ENCODE data around the gene GPNMB.

GPNMB gene

DNA sequence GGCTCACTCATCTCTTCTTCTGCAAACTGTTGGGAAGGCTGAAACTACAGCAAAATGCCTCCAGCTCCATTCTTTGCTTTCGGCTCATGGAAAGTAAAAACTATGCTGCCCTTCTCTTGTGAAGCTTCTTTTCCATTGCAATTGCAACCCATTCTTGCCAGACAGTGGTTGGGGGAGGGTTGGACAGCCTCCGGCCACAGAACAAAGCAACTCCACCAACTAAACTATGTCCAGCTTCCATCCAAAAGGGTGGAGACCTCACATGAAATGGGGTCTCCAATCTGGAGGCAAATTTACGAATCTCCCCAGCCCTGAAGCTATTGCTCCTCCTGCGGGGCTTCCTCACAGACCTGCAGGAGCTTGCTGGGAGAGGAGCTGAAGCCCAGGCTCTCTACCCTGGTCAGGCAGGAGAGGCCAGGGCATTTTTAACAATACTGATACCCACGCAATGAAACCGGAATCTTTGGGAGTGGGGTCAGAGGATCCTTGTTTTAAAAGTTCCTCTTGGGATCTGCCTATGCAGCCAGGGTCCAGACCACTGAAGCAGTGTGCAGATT, 549 bp downstream of the GPNMB start:
- ChIA-PET CTCF (interaction anchor here (0.6 to 1.4 kb wide), 2 partner anchors 16 to 822 kb away, joined by 3 to 6 read pairs; no protein-coding TSS in a partner anchor), POLR2A (no interaction called here)
- Histone ChIP-seq H3K9me3 (ENCODE audit: control insufficient read depth, insufficient read depth, low read depth, low read length) (no peaks in the 10 kb centered on the region), H3K27ac (ENCODE audit: extremely low read depth, low read depth, low read length) (no peak overlapping the region), H3K36me3 (ENCODE audit: control insufficient read depth in 2 of 2, insufficient read depth in 1 of 2, low read length in 2 of 2) (no peaks in the 10 kb centered on the region), H3K4me1 (ENCODE audit: control insufficient read depth, insufficient read depth, low read length) (no peaks in the 10 kb centered on the region; the same call in 1 of the 2 replicates), H3K4me3 (ENCODE audit: low read depth, low read length) (no peak overlapping the region)
- TF ChIP-seq PRDM1 (tag by site-specific recombination; IDR thresholded peaks at IDR 0.05) (no peak), ZNF558 (tag by site-specific recombination; IDR thresholded peaks at IDR 0.05) (no peak), ZNF639 (tag by site-specific recombination; IDR thresholded peaks at IDR 0.05) (no peak), ZNF239 (tag by site-specific recombination; IDR thresholded peaks at IDR 0.05) (no peak), ZNF248 (tag by site-specific recombination; IDR thresholded peaks at IDR 0.05) (no peak), ZNF843 (tag by site-specific recombination; IDR thresholded peaks at IDR 0.05) (no peak), ZNF211 (tag by site-specific recombination; IDR thresholded peaks at IDR 0.05; ENCODE audit: low read depth) (no peak), ZNF24 (tag by site-specific recombination; IDR thresholded peaks at IDR 0.05) (no peak), ZNF488 (tag by site-specific recombination; IDR thresholded peaks at IDR 0.05) (no peak), MYNN (tag by site-specific recombination; IDR thresholded peaks at IDR 0.05; ENCODE audit: borderline replicate concordance) (no peak), ZNF157 (tag by site-specific recombination; IDR thresholded peaks at IDR 0.05) (no peak), ZNF10 (tag by site-specific recombination; IDR thresholded peaks at IDR 0.05) (no peak), ZNF521 (tag by site-specific recombination; IDR thresholded peaks at IDR 0.05) (no peak)
- TF ChIP-seq, protein P1, sequence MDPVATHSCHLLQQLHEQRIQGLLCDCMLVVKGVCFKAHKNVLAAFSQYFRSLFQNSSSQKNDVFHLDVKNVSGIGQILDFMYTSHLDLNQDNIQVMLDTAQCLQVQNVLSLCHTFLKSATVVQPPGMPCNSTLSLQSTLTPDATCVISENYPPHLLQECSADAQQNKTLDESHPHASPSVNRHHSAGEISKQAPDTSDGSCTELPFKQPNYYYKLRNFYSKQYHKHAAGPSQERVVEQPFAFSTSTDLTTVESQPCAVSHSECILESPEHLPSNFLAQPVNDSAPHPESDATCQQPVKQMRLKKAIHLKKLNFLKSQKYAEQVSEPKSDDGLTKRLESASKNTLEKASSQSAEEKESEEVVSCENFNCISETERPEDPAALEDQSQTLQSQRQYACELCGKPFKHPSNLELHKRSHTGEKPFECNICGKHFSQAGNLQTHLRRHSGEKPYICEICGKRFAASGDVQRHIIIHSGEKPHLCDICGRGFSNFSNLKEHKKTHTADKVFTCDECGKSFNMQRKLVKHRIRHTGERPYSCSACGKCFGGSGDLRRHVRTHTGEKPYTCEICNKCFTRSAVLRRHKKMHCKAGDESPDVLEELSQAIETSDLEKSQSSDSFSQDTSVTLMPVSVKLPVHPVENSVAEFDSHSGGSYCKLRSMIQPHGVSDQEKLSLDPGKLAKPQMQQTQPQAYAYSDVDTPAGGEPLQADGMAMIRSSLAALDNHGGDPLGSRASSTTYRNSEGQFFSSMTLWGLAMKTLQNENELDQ (tag by site-specific recombination; IDR thresholded peaks at IDR 0.05; ENCODE audit: low read depth) = no peak

DNA sequence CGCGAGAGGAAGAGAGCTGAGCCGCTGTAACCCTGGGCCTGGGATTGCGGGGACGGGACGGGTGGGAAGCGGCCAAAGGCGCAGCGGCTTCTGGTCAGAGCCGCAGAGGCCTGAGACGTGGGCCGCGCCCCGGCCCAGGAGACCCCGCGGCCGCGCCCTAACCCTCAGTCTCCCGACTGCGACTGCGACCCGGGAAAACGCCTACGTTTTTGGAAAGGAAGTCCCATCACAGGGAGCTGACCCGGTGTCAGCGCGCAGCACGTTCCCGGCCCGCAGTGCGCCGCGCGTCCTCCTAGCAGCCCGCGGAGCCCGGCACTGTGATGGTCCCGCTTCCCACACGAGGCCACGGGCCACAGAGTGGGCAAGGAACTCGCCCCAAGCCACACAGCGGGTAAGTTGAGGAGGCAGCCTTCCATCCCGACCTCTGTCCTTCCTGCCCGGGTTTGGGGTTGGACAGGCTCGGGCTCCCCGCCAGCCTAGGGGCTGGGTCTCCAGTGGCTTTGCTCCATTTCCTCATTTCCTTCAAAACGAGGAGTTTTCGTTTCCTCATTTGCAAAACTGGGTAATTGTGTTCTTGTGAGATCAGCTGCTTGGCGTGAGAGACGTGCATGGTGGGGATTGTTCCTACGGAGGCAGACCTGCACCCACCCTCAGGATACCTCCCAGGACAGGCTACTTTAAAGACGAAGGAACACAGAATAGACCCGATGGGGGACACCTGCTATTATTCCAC, 1.2 kb downstream of the GPNMB start:
- CTCF ChIA-PET = interaction anchor here (0.6 to 1.4 kb wide), 3 partner anchors 15 to 821 kb away, joined by 3 to 6 read pairs (median 3); no protein-coding TSS in a partner anchor
- POLR2A ChIA-PET = no interaction called here
- H3K27ac ChIP-seq (ENCODE audit: extremely low read depth, low read depth, low read length) = no peak overlapping the region
- no peak overlapping the region for H3K4me3 ChIP-seq (ENCODE audit: low read depth, low read length)
- no peaks in the 10 kb centered on the region for H3K36me3 ChIP-seq (ENCODE audit: control insufficient read depth in 2 of 2, insufficient read depth in 1 of 2, low read length in 2 of 2)
- H3K9me3 ChIP-seq (ENCODE audit: control insufficient read depth, insufficient read depth, low read depth, low read length) = no peaks in the 10 kb centered on the region
- no peaks in the 10 kb centered on the region; the same call in 1 of the 2 replicates for H3K4me1 ChIP-seq (ENCODE audit: control insufficient read depth, insufficient read depth, low read length)
- TF ChIP-seq, protein P2, sequence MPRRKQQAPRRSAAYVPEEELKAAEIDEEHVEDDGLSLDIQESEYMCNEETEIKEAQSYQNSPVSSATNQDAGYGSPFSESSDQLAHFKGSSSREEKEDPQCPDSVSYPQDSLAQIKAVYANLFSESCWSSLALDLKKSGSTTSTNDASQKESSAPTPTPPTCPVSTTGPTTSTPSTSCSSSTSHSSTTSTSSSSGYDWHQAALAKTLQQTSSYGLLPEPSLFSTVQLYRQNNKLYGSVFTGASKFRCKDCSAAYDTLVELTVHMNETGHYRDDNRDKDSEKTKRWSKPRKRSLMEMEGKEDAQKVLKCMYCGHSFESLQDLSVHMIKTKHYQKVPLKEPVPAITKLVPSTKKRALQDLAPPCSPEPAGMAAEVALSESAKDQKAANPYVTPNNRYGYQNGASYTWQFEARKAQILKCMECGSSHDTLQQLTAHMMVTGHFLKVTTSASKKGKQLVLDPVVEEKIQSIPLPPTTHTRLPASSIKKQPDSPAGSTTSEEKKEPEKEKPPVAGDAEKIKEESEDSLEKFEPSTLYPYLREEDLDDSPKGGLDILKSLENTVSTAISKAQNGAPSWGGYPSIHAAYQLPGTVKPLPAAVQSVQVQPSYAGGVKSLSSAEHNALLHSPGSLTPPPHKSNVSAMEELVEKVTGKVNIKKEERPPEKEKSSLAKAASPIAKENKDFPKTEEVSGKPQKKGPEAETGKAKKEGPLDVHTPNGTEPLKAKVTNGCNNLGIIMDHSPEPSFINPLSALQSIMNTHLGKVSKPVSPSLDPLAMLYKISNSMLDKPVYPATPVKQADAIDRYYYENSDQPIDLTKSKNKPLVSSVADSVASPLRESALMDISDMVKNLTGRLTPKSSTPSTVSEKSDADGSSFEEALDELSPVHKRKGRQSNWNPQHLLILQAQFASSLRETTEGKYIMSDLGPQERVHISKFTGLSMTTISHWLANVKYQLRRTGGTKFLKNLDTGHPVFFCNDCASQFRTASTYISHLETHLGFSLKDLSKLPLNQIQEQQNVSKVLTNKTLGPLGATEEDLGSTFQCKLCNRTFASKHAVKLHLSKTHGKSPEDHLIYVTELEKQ (tag by site-specific recombination; IDR thresholded peaks at IDR 0.05; ENCODE audit: borderline replicate concordance) = no peak
- TF ChIP-seq ZBTB10 (tag by site-specific recombination; IDR thresholded peaks at IDR 0.05) = no peak
- TF ChIP-seq, protein P3, sequence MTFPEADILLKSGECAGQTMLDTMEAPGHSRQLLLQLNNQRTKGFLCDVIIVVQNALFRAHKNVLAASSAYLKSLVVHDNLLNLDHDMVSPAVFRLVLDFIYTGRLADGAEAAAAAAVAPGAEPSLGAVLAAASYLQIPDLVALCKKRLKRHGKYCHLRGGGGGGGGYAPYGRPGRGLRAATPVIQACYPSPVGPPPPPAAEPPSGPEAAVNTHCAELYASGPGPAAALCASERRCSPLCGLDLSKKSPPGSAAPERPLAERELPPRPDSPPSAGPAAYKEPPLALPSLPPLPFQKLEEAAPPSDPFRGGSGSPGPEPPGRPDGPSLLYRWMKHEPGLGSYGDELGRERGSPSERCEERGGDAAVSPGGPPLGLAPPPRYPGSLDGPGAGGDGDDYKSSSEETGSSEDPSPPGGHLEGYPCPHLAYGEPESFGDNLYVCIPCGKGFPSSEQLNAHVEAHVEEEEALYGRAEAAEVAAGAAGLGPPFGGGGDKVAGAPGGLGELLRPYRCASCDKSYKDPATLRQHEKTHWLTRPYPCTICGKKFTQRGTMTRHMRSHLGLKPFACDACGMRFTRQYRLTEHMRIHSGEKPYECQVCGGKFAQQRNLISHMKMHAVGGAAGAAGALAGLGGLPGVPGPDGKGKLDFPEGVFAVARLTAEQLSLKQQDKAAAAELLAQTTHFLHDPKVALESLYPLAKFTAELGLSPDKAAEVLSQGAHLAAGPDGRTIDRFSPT (tag by site-specific recombination; IDR thresholded peaks at IDR 0.05) = no peak
- no peak for TF ChIP-seq ZNF311 (tag by site-specific recombination; IDR thresholded peaks at IDR 0.05; ENCODE audit: borderline replicate concordance)
- TF ChIP-seq PRDM1 (tag by site-specific recombination; IDR thresholded peaks at IDR 0.05) = no peak
- no peak for TF ChIP-seq TRIM28 (IDR thresholded peaks at IDR 0.05; ENCODE audit: borderline replicate concordance, low read length)

Data from HEK293 (cell line).